Measurements from ENCODE around the gene STMP1.

DNA sequence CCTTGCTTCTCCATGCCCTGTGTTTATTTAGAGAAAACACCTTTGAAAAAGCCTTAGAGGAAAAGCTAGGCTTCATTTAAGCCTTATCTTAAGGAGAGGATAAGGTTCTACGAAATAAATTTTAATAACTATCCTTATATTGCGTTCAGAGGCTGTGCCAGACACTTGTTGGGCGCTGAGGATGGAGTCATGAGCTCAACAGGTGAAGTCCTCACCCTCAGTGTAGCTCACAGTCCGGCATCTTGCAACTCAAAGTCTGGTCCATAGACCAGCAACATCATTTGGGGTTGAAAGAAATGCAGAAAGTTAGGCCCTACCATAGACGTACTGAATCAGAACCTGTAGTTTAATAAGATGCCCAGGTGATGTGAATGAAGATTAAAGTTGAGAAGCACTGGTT, 3.8 kb upstream of the STMP1 start:
- TF ChIP-seq, protein P1, sequence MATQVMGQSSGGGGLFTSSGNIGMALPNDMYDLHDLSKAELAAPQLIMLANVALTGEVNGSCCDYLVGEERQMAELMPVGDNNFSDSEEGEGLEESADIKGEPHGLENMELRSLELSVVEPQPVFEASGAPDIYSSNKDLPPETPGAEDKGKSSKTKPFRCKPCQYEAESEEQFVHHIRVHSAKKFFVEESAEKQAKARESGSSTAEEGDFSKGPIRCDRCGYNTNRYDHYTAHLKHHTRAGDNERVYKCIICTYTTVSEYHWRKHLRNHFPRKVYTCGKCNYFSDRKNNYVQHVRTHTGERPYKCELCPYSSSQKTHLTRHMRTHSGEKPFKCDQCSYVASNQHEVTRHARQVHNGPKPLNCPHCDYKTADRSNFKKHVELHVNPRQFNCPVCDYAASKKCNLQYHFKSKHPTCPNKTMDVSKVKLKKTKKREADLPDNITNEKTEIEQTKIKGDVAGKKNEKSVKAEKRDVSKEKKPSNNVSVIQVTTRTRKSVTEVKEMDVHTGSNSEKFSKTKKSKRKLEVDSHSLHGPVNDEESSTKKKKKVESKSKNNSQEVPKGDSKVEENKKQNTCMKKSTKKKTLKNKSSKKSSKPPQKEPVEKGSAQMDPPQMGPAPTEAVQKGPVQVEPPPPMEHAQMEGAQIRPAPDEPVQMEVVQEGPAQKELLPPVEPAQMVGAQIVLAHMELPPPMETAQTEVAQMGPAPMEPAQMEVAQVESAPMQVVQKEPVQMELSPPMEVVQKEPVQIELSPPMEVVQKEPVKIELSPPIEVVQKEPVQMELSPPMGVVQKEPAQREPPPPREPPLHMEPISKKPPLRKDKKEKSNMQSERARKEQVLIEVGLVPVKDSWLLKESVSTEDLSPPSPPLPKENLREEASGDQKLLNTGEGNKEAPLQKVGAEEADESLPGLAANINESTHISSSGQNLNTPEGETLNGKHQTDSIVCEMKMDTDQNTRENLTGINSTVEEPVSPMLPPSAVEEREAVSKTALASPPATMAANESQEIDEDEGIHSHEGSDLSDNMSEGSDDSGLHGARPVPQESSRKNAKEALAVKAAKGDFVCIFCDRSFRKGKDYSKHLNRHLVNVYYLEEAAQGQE (IDR thresholded peaks at IDR 0.05; ENCODE audit: insufficient read depth in 1 of 2, low read depth in 2 of 2, low read length in 2 of 2), result no peak
- TF ChIP-seq TAF1 (IDR thresholded peaks at IDR 0.05; ENCODE audit: borderline replicate concordance, insufficient read depth, low read length), result no peak

All from PFSK-1 (cell line).